Lower leg skin (tissue), 3 donors: Measurements from ENCODE around the gene SLC25A17.

Experiments used
- POLR2A ChIP-seq, 2 donors: fragments of 450-650 bp; IDR thresholded peaks; one replicate each; pipeline ENCODE4 v1.6.1; 2016 to 2017; ENCODE audit warnings: antibody characterized with exemption in 2 of 2, mild to moderate bottlenecking in 1 of 2, moderate library complexity in 1 of 2
- TF ChIP-seq, protein P1 (sequence below), 3 donors: fragments of 450-650 bp; IDR thresholded peaks; one replicate each; pipeline ENCODE4 v1.5.1; 2016; ENCODE audit warnings: antibody characterized with exemption in 3 of 3, mild to moderate bottlenecking in 3 of 3, moderate library complexity in 2 of 3

DNA sequence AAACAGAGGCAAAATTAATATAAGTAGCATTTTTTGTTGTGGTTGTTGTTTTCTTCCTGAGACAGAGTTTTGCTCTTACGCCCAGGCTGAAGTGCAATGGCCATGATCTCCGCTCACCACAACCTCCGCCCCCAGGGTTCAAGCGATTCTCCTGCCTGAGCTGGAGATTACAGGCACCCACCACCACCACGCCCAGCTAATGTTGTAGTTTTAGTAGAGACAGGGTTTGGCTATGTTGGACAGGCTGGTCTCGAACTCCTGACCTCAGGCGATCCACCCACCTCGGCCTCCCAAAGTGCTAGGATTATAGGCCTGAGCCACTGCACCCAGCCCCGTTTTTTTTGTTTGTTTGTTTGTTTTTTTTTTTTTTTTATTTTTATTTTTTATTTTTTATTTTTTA is 75.4 kb downstream of the SLC25A17 start:
- TF ChIP-seq, protein P1, sequence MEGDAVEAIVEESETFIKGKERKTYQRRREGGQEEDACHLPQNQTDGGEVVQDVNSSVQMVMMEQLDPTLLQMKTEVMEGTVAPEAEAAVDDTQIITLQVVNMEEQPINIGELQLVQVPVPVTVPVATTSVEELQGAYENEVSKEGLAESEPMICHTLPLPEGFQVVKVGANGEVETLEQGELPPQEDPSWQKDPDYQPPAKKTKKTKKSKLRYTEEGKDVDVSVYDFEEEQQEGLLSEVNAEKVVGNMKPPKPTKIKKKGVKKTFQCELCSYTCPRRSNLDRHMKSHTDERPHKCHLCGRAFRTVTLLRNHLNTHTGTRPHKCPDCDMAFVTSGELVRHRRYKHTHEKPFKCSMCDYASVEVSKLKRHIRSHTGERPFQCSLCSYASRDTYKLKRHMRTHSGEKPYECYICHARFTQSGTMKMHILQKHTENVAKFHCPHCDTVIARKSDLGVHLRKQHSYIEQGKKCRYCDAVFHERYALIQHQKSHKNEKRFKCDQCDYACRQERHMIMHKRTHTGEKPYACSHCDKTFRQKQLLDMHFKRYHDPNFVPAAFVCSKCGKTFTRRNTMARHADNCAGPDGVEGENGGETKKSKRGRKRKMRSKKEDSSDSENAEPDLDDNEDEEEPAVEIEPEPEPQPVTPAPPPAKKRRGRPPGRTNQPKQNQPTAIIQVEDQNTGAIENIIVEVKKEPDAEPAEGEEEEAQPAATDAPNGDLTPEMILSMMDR (IDR thresholded peaks at IDR 0.05): no peak
- TF ChIP-seq POLR2A (IDR thresholded peaks at IDR 0.05): no peak
